GM21529 (cell line): ENCODE results near the gene SORCS2.

Experiments
- ATAC-seq: cut with Tn5 transposase; IDR thresholded peaks from one replicate; pipeline ENCODE4 v1.9.1; 2021; ENCODE audit not compliant: unreplicated experiment

SORCS2 gene

DNA sequence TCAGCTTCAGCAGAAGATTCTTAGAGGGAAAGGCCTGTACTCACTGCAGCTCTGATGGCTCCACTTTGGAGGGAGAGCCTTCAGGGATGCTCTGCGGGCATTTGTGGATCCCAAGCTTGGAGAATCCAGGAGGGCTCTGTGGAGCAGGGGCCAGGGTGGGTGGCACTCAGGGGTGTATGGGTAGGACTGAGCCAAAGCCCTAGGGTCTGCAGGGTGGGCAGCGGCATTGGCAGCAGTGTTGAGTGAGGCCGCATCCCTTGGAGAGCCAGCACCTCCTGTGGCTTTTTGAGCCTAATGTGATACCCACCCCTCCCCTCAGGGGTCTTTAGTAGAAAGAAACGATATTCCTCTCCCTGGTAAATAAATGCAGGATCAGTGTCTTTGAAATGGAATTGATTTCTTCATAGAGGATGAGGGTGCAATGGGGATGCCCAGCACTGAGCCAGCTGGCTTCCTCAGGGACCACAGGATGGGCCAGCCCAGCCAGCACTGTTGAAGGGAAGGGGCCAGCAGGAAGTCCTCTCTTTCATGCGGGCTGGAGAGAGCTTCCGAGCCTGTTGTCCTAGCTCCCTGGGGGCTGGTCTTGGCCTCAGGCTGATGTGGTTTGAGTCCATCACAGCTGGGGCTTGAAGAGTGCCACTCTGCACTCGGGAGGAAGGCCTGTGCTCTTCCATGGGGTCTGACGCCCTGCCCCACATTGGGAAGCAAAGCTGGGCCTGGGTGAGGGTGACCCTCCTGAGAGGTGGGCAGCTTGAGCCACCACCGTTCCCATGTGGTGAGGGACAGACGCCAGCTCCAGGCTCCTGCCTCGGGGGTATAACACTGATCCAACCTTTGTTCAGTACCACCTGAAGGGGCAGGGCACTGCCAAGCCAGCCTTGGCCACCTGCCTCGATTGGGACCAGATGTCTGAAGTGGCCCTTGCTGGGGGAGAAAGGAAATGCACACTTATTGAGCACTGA is 192.9 kb downstream of the SORCS2 start:
- no peak for ATAC-seq

DNA sequence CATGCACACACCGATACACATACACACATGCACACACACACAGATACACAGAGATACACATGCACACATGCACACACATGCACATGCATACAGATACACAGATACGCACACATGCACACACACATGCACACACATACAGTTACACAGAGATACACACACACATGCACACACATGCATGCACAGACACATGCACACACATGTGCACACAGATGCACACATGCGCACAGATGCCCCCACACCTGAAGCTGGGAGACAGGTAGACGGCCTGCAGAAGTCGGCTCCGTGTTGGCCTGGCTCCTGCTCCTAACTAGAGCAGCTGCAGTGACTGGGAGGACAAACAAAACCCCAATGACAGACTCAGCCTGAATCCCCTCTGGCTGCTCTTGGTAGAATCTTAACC is 195.6 kb downstream of the SORCS2 start:
- no peak for ATAC-seq

GRCh38 chr4:7388627-7389026 is 196.3 kb downstream of the SORCS2 start:
- no peak for ATAC-seq

DNA sequence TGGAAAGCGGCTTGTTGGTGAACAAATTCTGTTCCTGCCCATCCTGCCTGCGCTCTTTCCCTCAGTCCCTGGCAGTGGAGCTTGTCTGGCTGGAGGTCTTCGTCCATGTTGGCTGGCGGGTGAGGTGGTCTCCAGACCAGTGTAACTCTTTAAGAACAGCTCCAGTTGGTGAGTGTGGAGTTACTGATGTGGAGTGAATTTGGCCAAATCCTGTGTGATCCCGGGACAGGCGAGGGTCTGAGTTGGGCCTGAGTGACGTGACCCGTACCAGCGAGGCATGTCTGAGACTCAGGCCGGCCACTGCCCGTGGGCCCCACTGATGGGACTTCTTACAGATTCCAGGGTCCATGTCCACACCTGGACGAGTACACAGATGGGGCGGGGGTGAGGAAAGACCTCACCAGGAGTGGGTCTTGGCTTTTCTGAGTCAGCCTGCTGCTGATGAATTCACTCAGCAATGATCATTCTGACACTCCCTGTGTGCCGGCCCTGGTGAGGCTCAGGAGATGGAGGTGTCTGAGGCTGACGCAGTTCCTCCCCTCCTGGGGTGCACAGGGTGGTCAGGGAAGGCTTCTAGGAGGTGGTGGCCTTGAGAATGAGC is 196.9 kb downstream of the SORCS2 start:
- no peak for ATAC-seq

GRCh38 chr4:7389719-7390118 is 197.4 kb downstream of the SORCS2 start:
- no peak for ATAC-seq

GRCh38 chr4:7390336-7390735 is 198.0 kb downstream of the SORCS2 start:
- ATAC-seq: no peak

DNA sequence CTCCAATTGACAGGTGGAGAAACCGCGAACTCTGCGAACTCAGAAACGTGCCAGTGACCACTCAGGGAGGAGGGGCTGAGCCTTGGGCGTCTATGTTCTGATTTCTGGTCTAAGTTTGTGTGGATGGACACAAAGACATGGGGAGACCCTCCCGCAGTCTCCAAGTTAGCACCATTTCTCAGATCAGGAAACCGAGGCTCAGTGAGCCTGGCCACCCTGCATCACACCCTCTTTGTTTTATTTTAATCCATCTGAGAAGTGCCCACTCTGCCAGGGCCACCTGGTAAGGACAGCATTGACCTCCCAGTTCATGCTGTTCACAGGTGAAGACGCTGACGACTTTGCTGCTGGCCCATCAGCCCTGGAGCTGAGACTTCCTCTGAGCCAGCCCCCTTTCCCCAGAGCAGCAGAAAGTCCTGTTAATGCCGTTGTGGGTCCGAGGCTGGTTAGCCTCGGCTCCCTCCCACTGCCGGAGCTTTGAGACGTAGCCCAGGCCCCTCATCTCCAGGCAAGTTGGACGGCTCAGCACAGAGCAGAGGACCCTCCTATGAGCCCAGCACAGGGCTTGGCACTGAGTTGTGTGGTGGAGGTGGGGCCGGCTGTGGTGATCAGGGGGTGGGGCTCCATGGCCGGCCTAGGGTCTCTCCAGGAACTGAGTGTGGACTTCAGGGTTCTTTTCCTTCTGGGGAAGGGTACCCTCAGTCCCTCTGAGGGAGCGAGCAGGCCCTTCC is 198.7 kb downstream of the SORCS2 start:
- ATAC-seq: no peak

GRCh38 chr4:7391637-7392437 is 199.5 kb downstream of the SORCS2 start:
- ATAC-seq: no peak

DNA sequence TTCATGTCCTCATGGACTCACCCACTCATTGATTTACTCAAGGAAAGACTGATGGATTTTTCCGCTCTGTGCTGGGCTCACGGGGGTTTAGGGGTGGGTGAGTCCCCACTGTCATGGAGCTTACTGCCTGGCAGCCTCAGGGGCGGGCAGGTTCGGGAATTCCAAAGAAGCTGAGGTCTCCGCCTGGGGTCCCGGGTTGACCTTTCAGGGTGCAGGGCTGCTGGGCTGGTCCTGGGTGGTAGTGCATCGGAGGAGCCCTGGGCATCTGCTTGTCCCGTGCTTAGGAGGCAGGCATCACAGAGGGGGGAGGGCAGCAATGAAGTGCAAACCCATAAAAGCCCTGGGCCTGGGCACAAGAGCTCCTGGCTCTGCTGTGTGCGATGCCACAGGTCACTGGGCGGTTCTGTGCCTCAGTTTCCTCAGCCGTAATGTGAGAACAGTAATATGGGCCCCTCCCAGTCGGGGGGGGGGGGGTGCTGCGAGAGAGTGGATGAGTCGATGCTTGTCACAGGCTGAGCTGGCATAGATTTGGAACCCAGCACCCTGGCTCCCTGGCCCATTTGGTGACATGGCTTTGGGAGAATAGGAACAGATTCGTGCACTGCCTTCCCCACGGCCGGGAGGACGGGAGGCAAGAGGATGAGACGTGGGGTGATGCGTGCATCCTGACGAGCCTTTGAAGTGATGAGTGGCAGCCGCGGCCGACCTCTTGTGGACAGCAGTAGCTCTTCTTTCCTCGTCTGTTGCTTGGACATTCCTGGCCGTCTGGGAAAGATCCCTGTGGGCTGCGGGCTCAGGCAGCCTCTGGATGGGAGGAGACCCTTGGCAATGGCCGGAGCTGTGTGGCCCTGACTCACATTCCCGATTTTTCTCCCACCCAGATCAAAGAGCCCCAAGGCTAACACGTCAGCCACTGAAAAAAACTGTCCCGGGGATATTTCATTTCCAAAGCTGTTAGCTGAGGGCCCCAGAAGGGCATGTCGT is 200.4 kb downstream of the SORCS2 start:
- ATAC-seq: no peak

DNA sequence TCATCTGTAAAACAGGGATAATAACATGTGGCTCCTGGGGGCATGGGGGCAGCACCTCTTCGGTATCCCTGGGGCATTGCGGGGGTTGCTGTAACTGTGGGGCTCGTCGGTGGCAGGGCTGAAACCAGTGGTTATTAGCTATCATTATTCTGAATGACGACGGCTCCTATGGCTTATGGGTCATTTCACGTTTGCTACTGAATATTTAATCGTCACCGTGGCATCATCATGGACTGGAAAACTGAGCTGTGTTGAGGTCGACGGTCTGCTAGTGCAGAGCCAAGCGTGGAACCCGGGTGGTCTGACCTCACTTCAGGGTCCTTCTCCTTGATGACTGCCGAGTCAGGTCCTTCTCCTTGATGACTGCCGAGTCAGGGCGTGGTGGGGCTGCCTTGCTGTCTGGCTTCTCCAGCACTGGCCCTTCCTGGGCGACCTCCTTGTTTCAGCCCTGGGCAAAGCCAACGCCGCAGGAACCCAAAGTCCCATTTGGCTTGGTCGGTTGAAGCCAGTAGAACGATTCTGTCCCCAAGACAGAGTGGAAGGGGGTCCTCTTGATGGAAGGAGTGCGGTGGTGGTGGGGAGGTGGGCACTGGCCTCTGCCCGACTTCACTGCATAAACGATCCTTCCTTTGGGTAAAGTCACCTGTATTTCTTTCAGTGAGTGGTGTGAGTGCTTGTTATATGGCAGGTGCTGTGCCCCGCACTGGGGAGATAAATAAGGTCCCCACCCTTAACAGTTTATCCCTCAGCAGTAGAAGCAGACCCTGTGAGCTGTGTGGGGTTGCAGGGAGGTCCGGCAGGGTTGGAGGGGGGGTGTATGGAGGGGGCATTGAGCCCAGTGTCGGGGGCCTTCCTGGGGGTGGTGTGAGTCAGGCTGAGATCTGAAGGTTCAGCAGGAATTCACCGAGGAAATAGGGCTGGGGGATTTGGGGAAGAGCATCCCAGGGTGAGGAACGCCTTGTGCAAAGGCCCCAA is 201.6 kb downstream of the SORCS2 start:
- ATAC-seq: no peak

DNA sequence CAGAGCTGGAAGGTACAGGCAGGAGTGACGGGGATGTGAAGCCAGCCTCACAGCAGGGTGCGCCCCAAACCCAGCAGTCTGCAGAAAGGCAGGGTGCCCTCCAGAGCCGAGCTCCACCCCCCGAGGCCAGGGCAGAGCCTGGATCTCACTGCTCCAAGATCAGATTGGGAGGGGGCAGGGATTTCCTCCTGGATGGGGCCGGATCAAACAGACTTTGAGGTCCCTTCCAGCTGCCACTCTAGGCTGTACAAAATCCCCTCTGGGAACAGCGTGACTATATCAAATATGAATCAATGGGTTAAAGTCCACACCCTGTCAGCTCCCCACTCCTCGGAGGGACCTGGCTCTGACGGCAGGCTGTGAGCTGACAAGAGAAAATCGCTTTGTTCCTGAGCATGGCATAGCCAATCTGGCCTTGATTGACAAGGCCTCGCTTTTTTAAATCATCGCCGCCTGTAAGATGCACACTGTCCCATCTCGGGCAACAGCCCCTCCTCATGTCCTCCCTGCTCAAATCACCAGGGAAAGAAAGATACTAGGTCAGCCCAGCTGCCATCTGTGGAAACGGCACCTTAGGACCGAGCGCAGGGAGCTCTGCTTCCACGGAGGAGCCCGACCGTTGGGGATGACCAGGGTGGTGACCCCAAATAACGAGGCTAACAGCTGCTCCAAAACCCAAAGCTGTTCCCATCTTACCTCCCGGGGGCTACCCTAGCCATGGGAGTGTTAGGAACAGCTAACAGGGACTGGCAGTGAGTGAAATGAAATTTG is 202.5 kb downstream of the SORCS2 start:
- ATAC-seq: no peak

DNA sequence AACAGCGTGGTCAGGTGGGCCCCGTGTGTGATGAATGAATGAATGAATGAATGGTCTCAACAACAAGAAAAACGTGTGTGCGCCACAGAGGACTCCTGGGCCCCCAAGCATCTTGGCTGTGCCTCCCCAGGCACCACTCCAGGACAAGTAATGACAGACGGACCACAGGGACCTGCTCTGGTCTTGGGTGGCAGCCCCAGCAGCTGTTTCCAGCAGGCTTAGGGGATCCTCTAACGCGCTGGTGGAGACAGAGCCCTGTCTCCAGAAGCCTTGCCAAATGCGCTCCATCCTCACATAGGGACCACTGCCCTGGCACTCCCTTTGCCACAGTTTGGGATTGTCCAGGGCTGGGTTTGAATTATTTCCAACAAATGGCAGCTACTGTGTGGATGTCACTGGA is 203.3 kb downstream of the SORCS2 start:
- ATAC-seq: no peak

GRCh38 chr4:7396186-7396910 is 204.0 kb downstream of the SORCS2 start:
- ATAC-seq: no peak

DNA sequence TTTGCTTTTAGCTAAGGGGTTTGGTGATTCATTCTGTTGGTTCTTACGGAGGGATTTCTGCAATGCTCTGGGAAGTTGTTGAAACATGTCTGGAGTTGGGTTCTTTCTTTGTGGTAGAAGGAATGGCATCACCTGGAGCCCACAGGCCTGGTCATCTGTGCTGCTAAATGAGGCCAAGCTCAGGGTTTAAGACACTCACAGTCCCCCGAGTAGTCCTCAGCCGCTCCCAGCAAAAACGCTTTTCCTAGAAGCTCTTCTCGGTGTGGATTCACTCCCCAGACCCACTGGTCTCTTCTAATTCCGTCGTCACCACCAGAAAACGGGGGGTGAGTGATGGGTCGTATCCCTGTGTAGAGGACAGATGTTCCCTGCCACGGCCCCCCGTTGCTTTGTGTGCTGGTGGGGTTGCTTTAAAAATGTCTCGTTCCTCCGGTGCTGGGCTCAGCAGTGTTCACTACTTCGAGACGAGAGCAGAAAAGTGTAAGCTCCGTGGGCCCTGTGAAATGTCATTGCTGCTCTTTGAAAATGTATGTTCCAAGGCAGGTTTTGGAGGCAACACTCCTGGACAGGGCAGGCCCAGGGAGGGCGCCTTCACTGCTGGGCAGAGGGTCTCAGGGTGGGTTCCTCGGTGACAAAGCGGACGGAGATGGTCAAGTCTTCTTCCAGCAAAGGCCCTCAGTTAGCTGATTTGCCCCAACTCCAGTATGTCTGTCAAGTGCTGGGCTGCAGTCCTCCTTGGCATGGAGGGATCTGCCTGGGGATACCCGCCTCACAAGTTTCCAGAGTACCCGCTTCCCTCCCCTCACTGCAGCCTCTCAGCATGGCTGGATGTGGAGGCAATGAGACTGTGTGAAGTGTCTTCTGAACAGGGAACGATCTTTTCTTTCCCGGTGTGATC is 205.1 kb downstream of the SORCS2 start:
- no peak for ATAC-seq

GRCh38 chr4:7398104-7398423 is 205.7 kb downstream of the SORCS2 start:
- no peak for ATAC-seq

- ATAC-seq: no peak
These were observed 206.6 kb downstream of the SORCS2 start for GRCh38 chr4:7398788-7399439.
